Progenitor cell of endocrine pancreas (in vitro differentiated cells): Measurements from ENCODE around the gene STXBP5. TPM values are rescaled to one million over a fixed set of nuclear protein-coding genes. Genes with fewer than 3 reads are reported as not detected.

Source experiments
- DNase-seq: peaks from one replicate; pipeline ENCODE4 v3.0.0; 2021; ENCODE audit warnings: low spot score; ENCODE audit not compliant: unreplicated experiment
- H3K27ac Mint-ChIP-seq: 2 replicates; pipeline ENCODE4 v1.8.0; 2021; ENCODE audit warnings: mild to moderate bottlenecking, moderate library complexity, mixed read lengths
- H3K27me3 Mint-ChIP-seq: 2 replicates; pipeline ENCODE4 v1.8.0; 2021; ENCODE audit warnings: mixed read lengths
- H3K36me3 Mint-ChIP-seq: 2 replicates; pipeline ENCODE4 v1.8.0; 2022; ENCODE audit warnings: mixed read lengths; ENCODE audit not compliant: insufficient read depth
- H3K4me1 Mint-ChIP-seq: 2 replicates; pipeline ENCODE4 v1.8.0; 2021; ENCODE audit warnings: low read depth, mixed read lengths
- H3K4me3 Mint-ChIP-seq: 2 replicates; pipeline ENCODE4 v1.8.0; 2021; ENCODE audit warnings: low read depth, mild to moderate bottlenecking, moderate library complexity, mixed read lengths
- H3K9me3 Mint-ChIP-seq: 2 replicates; pipeline ENCODE4 v1.8.0; 2021; ENCODE audit warnings: low read depth, mixed read lengths
- total RNA-seq: library from RNA; stranded (reverse); gene quantifications from 2 replicates; pipeline ENCODE4 v1.2.1, GENCODE V29; 2021
- TF ChIP-seq, protein P1 (sequence below): fragments of 200-600 bp; sonication (generic); IDR thresholded peaks from one replicate; pipeline ENCODE4 v1.5.0; 2021; ENCODE audit warnings: antibody characterized with exemption, mild to moderate bottlenecking; ENCODE audit not compliant: unreplicated experiment

The STXBP5 gene
- total RNA-seq, 1 donor from 2014 or later: 43.0 TPM

DNA sequence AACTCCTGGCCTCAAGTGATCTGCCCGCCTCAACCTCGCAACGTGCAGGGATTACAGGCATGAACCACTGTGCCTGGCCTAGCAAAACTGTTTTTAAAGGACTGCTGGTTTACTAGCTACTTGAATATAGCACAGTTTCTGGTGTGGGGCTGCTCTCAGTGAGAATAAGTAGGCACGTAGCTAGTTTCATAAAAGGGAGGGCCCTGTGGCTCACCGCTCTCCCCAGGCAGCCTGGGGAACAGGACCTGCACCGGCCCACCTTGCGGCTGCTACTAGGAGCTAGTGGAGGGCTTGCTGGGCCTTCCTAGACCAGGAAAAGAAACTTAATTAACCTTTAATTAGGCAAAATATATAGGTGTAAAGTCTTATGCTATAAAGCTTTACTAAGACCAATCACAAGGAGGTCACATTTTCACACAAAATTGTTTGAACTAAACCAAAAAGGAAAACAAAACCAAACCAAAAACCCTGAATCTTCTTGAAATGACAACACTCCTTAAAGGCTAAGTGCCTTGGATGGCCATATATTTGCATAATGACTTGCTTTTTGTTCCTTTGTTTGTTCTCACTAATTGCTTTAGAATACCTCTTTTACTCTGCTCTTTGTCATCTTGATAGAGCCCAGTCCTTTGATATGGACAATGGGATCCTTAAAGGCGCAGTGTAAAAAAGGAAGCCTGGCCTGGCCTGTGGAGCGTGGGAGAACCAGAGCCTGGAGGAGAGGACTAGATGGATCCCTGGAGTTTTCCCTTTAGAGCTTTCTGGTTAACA is 234.7 kb downstream of the STXBP5 start:
- no peak for DNase-seq
- Mint-ChIP-seq H3K4me3 (no peak overlapping the region), H3K9me3 (no peaks in the 10 kb centered on the region), H3K36me3 (no peaks in the 10 kb centered on the region), H3K27ac (no peak overlapping the region), H3K4me1 (no peaks in the 10 kb centered on the region), H3K27me3 (peaks cover 15% of the 10 kb centered on the region)
- TF ChIP-seq, protein P1, sequence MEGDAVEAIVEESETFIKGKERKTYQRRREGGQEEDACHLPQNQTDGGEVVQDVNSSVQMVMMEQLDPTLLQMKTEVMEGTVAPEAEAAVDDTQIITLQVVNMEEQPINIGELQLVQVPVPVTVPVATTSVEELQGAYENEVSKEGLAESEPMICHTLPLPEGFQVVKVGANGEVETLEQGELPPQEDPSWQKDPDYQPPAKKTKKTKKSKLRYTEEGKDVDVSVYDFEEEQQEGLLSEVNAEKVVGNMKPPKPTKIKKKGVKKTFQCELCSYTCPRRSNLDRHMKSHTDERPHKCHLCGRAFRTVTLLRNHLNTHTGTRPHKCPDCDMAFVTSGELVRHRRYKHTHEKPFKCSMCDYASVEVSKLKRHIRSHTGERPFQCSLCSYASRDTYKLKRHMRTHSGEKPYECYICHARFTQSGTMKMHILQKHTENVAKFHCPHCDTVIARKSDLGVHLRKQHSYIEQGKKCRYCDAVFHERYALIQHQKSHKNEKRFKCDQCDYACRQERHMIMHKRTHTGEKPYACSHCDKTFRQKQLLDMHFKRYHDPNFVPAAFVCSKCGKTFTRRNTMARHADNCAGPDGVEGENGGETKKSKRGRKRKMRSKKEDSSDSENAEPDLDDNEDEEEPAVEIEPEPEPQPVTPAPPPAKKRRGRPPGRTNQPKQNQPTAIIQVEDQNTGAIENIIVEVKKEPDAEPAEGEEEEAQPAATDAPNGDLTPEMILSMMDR: no peak
